DND-41 (cell line): ENCODE measurements around the gene MPP2.

Experiments
- EZH2 ChIP-seq: IDR thresholded peaks from 3 replicates; pipeline ENCODE4 v1.6.1; 2012; ENCODE audit warnings: borderline replicate concordance, low read depth, mild to moderate bottlenecking, moderate library complexity, low read length, inconsistent platforms; ENCODE audit not compliant: severe bottlenecking
- TF ChIP-seq, protein P1 (sequence below): IDR thresholded peaks from 2 replicates; pipeline ENCODE4 v1.5.1; 2012; ENCODE audit warnings: borderline replicate concordance, low read length, moderate library complexity, mild to moderate bottlenecking; ENCODE audit not compliant: poor library complexity, severe bottlenecking; ENCODE audit errors: extremely low read depth

DNA sequence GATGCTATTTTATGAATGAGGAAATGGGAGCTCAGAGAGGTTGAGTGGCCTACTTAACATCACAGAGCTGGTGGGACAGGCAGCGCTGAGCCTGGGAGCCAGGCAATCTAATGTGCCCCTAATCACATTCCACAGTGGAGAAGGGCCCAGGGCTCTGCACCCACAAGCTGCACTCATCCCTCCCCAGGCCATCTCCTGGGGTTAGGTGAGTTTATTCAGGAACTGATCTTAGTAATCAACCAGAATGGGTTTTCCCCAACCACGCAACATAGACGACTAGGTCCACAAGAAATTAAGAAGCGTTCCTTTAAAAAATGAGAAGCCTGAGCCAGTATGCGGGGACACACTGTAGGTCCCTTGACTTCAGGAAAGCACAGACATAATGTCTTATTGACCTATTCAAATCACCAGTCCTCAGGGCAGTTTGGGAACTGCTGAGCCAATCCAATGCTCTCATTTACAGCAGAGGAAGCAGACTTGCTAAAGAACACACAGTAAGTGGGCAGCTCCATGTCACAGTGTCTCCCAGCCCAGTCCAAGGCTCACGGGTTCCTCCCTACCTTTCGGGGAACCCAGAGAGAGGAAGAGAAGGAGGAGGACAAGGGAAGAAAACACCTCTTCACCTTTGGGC, 76.7 kb downstream of the MPP2 start:
- no peak for TF ChIP-seq EZH2
- TF ChIP-seq, protein P1, sequence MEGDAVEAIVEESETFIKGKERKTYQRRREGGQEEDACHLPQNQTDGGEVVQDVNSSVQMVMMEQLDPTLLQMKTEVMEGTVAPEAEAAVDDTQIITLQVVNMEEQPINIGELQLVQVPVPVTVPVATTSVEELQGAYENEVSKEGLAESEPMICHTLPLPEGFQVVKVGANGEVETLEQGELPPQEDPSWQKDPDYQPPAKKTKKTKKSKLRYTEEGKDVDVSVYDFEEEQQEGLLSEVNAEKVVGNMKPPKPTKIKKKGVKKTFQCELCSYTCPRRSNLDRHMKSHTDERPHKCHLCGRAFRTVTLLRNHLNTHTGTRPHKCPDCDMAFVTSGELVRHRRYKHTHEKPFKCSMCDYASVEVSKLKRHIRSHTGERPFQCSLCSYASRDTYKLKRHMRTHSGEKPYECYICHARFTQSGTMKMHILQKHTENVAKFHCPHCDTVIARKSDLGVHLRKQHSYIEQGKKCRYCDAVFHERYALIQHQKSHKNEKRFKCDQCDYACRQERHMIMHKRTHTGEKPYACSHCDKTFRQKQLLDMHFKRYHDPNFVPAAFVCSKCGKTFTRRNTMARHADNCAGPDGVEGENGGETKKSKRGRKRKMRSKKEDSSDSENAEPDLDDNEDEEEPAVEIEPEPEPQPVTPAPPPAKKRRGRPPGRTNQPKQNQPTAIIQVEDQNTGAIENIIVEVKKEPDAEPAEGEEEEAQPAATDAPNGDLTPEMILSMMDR, result no peak
